DND-41 (cell line): ENCODE measurements around the gene SLC41A3.

Experiments
- ATAC-seq: fragments of 200-7000 bp; cut with Tn5 transposase; 3 replicates; pipeline ENCODE4 v1.9.1; 2021; ENCODE audit warnings: low read depth; ENCODE audit not compliant: insufficient read depth
- DNase-seq: peaks from one replicate; pipeline ENCODE4 v3.0.0-alpha.2; 2020
- H2AFZ ChIP-seq: 2 replicates; pipeline ENCODE4 v1.6.0; 2012; ENCODE audit warnings: low read depth, low read length
- H3K27ac ChIP-seq: 2 replicates; pipeline ENCODE4 v1.5.1; 2012; ENCODE audit warnings: low read length, inconsistent platforms
- H3K27me3 ChIP-seq: fragments of 200-600 bp; sonication (generic); 2 replicates; pipeline ENCODE4 v1.6.0; 2012; ENCODE audit warnings: low read length, mild to moderate bottlenecking, inconsistent platforms; ENCODE audit not compliant: insufficient read depth, poor library complexity
- H3K36me3 ChIP-seq: 2 replicates; pipeline ENCODE4 v1.5.1; 2012; ENCODE audit warnings: low read length, inconsistent platforms; ENCODE audit not compliant: insufficient read depth
- H3K4me1 ChIP-seq: 2 replicates; pipeline ENCODE4 v1.5.1; 2012; ENCODE audit warnings: mild to moderate bottlenecking, low read length; ENCODE audit not compliant: insufficient read depth
- H3K4me2 ChIP-seq: 2 replicates; pipeline ENCODE4 v1.6.0; 2012; ENCODE audit warnings: mild to moderate bottlenecking, moderate library complexity, low read length, inconsistent platforms; ENCODE audit not compliant: insufficient read depth
- H3K4me3 ChIP-seq, 2 experiments: fragments of 200-600 bp in 1 of 2; shearing (Covaris generic) in 1 of 2; 2 replicates each; pipeline ENCODE4 v1.5.1; 2012 to 2016; ENCODE audit warnings: inconsistent platforms in 2 of 2, low read length in 2 of 2, mild to moderate bottlenecking in 2 of 2, low read depth in 1 of 2, moderate library complexity in 1 of 2
- H3K79me2 ChIP-seq: 2 replicates; pipeline ENCODE4 v1.6.0; 2012; ENCODE audit warnings: low read length, inconsistent platforms; ENCODE audit not compliant: insufficient read depth
- H3K9ac ChIP-seq: 2 replicates; pipeline ENCODE4 v1.6.0; 2012; ENCODE audit warnings: low read depth, mild to moderate bottlenecking, inconsistent platforms, low read length, moderate library complexity
- H3K9me3 ChIP-seq: 2 replicates; pipeline ENCODE4 v1.5.1; 2012; ENCODE audit warnings: low read length, moderate library complexity, mild to moderate bottlenecking, inconsistent platforms; ENCODE audit not compliant: insufficient read depth, severe bottlenecking
- H4K20me1 ChIP-seq: 2 replicates; pipeline ENCODE4 v1.6.0; 2012; ENCODE audit warnings: low read length; ENCODE audit not compliant: insufficient read depth
- CTCF ChIP-seq: IDR thresholded peaks from 2 replicates; pipeline ENCODE4 v1.5.1; 2012; ENCODE audit warnings: borderline replicate concordance, low read length, moderate library complexity, mild to moderate bottlenecking; ENCODE audit not compliant: poor library complexity, severe bottlenecking; ENCODE audit errors: extremely low read depth
- EZH2 ChIP-seq: IDR thresholded peaks from 3 replicates; pipeline ENCODE4 v1.6.1; 2012; ENCODE audit warnings: borderline replicate concordance, low read depth, mild to moderate bottlenecking, moderate library complexity, low read length, inconsistent platforms; ENCODE audit not compliant: severe bottlenecking

SLC41A3 gene

DNA sequence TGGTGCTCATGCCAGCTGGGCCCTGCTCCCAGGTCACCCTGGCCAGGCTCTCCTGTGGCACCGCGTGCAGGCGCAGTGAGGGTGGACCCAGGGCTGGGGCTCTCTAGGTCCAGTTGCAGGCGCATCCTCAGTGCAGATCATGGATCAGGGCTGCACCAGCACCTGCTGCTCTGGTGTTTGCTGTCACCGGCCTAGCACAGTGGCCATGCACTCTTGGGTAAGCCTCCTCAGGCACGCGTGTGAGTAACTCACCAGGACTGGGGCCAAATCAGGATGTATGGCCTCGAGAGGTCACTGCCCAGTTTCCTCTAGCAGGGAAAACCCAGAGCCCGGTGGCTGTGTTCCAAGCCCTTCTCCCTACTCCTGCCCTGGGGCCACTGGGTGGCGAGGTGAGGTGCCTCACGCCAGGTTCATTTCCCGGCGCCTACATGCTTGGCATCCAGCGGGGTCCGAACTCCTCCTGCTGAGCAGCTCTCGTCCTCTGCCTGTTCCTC lies 45.5 kb upstream of the SLC41A3 start:
- Histone ChIP-seq H3K27ac (no peak overlapping the region), H3K4me3 (no peak overlapping the region), H3K9ac (no peak overlapping the region), H3K27me3 (peaks cover 2% of the 10 kb centered on the region), H3K9me3 (no peaks in the 10 kb centered on the region), H3K4me2 (no peak overlapping the region), H3K79me2 (no peaks in the 10 kb centered on the region), H4K20me1 (no peaks in the 10 kb centered on the region), H3K4me1 (no peaks in the 10 kb centered on the region), H2AFZ (no peak overlapping the region), H3K36me3 (no peaks in the 10 kb centered on the region)
- ATAC-seq (no peak), DNase-seq (no peak)
- TF ChIP-seq EZH2 (no peak), CTCF (no peak)

DNA sequence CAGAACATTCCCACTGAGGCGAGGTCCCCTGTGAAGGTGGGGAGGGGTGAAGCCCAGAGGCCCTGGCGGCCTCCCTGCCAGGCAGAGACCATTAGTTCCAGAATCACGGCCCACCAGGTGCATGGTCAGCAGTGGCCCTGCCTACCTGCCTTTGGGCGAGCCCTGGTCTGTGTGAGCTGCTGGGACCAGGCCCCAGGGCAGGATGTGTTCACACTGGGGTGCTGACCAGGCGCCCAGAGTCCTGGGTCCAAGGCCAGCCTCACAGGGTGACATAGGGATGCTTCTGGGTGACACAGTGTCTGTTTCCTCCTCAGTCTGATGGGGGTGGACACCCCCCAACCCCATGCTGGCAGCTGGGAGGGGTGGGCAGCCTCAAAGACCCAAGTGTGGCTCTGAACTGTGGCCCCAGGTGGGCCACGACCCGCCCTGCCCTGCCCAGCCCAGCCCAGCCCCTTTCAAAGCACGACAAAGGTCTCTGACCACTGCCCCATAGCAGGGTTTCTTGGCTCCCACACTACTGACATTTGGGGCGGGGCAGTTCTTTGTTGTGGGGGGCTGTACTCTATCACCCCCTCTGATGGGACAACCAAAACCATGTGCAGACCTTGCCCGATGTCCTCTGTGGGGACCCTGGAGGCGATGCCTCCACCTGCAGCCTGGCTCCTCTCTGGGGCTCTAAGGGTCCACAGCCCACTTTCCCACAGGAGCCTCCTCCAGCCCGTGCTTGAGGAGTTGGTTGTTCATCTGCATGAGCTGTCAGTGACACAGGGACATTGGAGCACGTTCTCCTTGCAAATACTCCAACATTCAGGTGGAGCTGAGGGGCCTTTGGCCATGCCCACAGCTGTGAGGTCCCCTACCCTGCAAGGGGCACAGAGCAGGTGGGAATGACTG lies 44.8 kb upstream of the SLC41A3 start:
- Histone ChIP-seq H3K4me1 (no peaks in the 10 kb centered on the region), H3K4me2 (no peak overlapping the region), H3K79me2 (no peaks in the 10 kb centered on the region), H3K27ac (no peak overlapping the region), H2AFZ (no peak overlapping the region), H3K27me3 (peaks cover 2% of the 10 kb centered on the region), H3K9me3 (no peaks in the 10 kb centered on the region), H3K36me3 (no peaks in the 10 kb centered on the region), H3K4me3 (no peak overlapping the region), H3K9ac (no peak overlapping the region), H4K20me1 (no peaks in the 10 kb centered on the region)
- TF ChIP-seq EZH2 (no peak), CTCF (no peak)
- ATAC-seq = no peak
- no peak for DNase-seq

- no peaks in the 10 kb centered on the region for H4K20me1 ChIP-seq
- H3K4me2 ChIP-seq = no peak overlapping the region
- no peak overlapping the region for H3K9ac ChIP-seq
- no peaks in the 10 kb centered on the region for H3K9me3 ChIP-seq
- no peak overlapping the region for H3K4me3 ChIP-seq
- H2AFZ ChIP-seq = no peak overlapping the region
- no peaks in the 10 kb centered on the region for H3K36me3 ChIP-seq
- no peak for DNase-seq
- H3K27ac ChIP-seq = no peak overlapping the region
- H3K79me2 ChIP-seq = no peaks in the 10 kb centered on the region
- no peak for ATAC-seq
- H3K4me1 ChIP-seq = no peaks in the 10 kb centered on the region
- TF ChIP-seq CTCF (no peak), EZH2 (no peak)
- peaks cover 2% of the 10 kb centered on the region for H3K27me3 ChIP-seq
Observed at GRCh38 chr3:126127904-126128303, 44.0 kb upstream of the SLC41A3 start.
